ENCODE data around the gene HOXA7.

HOXA7 gene

GRCh38 chr7:27116031-27116961 lies 40.2 kb downstream of the HOXA7 start:
- DNase-seq: no peak

- DNase-seq: no peak
Measured at GRCh38 chr7:27115221-27116026, 41.1 kb downstream of the HOXA7 start.

- DNase-seq: no peak
Measured at GRCh38 chr7:27114881-27115220, 41.6 kb downstream of the HOXA7 start.

- DNase-seq: no peak
Measured at GRCh38 chr7:27113991-27114769, 42.3 kb downstream of the HOXA7 start.

- no peak for DNase-seq
Measured at GRCh38 chr7:27112955-27113949, 43.2 kb downstream of the HOXA7 start.

GRCh38 chr7:27112361-27112760 lies 44.1 kb downstream of the HOXA7 start:
- DNase-seq: no peak

- no peak for DNase-seq
Measured at GRCh38 chr7:27111751-27112277, 44.7 kb downstream of the HOXA7 start.

GRCh38 chr7:27111042-27111750 lies 45.3 kb downstream of the HOXA7 start:
- no peak for DNase-seq

- DNase-seq: no peak
Measured at GRCh38 chr7:27110186-27111031, 46.1 kb downstream of the HOXA7 start.

GRCh38 chr7:27109466-27110185 lies 46.8 kb downstream of the HOXA7 start:
- no peak for DNase-seq

GRCh38 chr7:27108390-27109127 lies 47.9 kb downstream of the HOXA7 start:
- no peak for DNase-seq

- no peak for DNase-seq
Measured at GRCh38 chr7:27107391-27108381, 48.8 kb downstream of the HOXA7 start.

- no peak for DNase-seq
Measured at GRCh38 chr7:27106901-27107240, 49.6 kb downstream of the HOXA7 start.

GRCh38 chr7:27106181-27106900 lies 50.1 kb downstream of the HOXA7 start:
- DNase-seq: no peak

GRCh38 chr7:27105301-27106031 lies 51.0 kb downstream of the HOXA7 start:
- DNase-seq: no peak

Data from stimulated activated CD4-positive, alpha-beta T cell treated with anti-CD3 and anti-CD28 coated beads, Interleukin-4, amount 100 ng/mL, for 24 hours (primary cell).